Measurements from ENCODE around the gene PLCL1.

DNA sequence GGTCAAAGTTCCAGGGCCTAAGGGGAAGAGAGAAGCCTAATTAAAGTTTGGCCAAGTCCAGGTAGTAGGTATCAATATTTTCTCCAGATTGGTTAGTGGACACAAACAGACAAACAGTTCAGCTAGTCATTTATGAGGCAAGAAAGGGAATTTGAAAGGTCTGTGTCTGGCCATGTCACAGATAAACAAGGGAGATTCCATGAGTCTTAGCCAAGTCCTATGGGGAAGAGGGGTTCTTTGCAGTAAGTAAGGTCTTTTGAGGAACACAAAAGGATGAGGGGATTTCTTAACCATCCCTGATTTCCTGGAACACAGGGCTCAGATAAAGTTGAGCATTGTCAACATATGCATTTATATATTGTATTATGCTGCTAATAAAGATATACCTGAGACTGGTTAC is 310.8 kb downstream of the PLCL1 start:
- TF ChIP-seq ARNTL (CRISPR knock-in tag; IDR thresholded peaks at IDR 0.05; ENCODE audit: borderline replicate concordance, low read depth) (no peak), PPARA (CRISPR knock-in tag; IDR thresholded peaks at IDR 0.05; ENCODE audit: borderline replicate concordance) (no peak)
- TF ChIP-seq, protein P1, sequence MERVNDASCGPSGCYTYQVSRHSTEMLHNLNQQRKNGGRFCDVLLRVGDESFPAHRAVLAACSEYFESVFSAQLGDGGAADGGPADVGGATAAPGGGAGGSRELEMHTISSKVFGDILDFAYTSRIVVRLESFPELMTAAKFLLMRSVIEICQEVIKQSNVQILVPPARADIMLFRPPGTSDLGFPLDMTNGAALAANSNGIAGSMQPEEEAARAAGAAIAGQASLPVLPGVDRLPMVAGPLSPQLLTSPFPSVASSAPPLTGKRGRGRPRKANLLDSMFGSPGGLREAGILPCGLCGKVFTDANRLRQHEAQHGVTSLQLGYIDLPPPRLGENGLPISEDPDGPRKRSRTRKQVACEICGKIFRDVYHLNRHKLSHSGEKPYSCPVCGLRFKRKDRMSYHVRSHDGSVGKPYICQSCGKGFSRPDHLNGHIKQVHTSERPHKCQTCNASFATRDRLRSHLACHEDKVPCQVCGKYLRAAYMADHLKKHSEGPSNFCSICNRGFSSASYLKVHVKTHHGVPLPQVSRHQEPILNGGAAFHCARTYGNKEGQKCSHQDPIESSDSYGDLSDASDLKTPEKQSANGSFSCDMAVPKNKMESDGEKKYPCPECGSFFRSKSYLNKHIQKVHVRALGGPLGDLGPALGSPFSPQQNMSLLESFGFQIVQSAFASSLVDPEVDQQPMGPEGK (CRISPR knock-in tag; IDR thresholded peaks at IDR 0.05; ENCODE audit: borderline replicate concordance) = no peak

Measured in SK-N-SH treated with all-trans-retinoic acid at 6 μM for 48 hours (cell line).